Measurements from ENCODE around the gene ZNF598. TPM values are rescaled to one million over a fixed set of nuclear protein-coding genes. Genes with fewer than 3 reads are reported as not detected.

ZNF598 gene
- total and polyA plus RNA-seq, 10 of the 15 experiments (the other 5 are each of a cell fraction or from before 2014, with no cell fraction given), result 0.08 to 74.0 (median 14.4) TPM

DNA sequence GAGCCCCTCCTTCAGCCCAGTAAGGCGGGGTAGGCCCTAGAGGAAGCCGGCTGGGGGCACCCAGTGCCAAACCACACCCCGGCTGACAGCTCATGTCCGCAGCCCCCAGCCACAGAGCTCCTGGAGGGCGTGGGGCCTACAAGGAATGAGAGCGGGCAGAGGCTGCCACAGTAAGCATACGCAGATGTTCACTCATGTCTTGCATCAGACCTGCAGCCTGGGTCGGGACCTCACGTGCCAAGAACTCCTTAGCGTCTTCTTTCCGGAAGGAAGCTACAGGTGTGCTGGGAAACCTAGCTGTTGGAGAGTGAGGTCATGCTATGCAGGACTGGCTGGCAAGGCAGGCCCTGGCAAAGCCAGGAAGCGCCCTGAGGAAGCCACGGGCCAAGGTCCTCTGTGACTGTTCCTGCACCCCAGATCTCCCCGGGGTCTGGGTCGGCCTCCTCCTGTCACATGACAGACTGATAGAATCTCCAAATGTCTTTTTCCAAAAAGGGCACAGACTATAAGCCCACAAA is 1.6 kb downstream of the ZNF598 start:
- ChIA-PET RAD21 (ENCODE audit: unreplicated experiment) (interaction anchor here (1.0 to 1.3 kb wide), 2 partner anchors 17 to 43 kb away, joined by 3 read pairs; partner anchors contain the start of gene RPS2), POLR2A (interaction anchor here (0.6 to 2.2 kb wide), 5 partner anchors 12 to 147 kb away, joined by 3 to 14 read pairs (median 7); partner anchors contain the start of gene TRAF7), CTCF (interaction anchor here (0.7 to 1.4 kb wide), 5 partner anchors 9 to 132 kb away, joined by 3 to 8 read pairs (median 3); no protein-coding TSS in a partner anchor), SMC1A (ENCODE audit: uncharacterized antibody, unreplicated experiment) (interaction anchor here (1.1 to 1.9 kb wide), 3 partner anchors 27 to 147 kb away, joined by 3 to 5 read pairs (median 3); partner anchors contain the start of genes NOXO1, NTHL1, TRAF7 and TSC2)
- ATAC-seq (peak; percentile 6; the same call in 1 of the 3 replicates), FAIRE-seq (no peak), DNase-seq (ENCODE audit: low read depth, low spot score) (no peak)
- H3K27ac ChIP-seq (ENCODE audit: control insufficient read depth, insufficient read depth), result peak overlapping the region; percentile 89
- H3K4me1 ChIP-seq (ENCODE audit: control insufficient read depth, insufficient read depth, low read length), result peaks cover 22% of the 10 kb centered on the region
- H3K4me2 ChIP-seq (ENCODE audit: control insufficient read depth, insufficient read depth), result peak overlapping the region; percentile 98
- no peak overlapping the region for H2AFZ ChIP-seq (ENCODE audit: control insufficient read depth, low read depth, low read length)
- TSS peak; percentile 85 for BruUV-seq (replicated peaks)
- peaks cover 6% of the 10 kb centered on the region for H4K20me1 ChIP-seq (ENCODE audit: control insufficient read depth, insufficient read depth)
- in situ Hi-C loops (cut with MboI), result no loop called here
- 2% methylated on average over 15 of the region's 15 CpGs for WGBS (ENCODE audit: insufficient coverage, insufficient replicate concordance, low lambda C conversion rate, missing lambda C conversion rate)
- peaks cover 67% of the 10 kb centered on the region for H3K79me2 ChIP-seq (ENCODE audit: control insufficient read depth, insufficient read depth, low read length)
- H3K4me3 ChIP-seq, result peak overlapping the region; percentile 100
- H3K36me3 ChIP-seq (ENCODE audit: control insufficient read depth in 2 of 2, insufficient read depth in 2 of 2, low read length in 1 of 2), result peaks cover 0 to 8% of the 10 kb centered on the region in 2 experiments; a peak in 2 of 4 replicates
- no peaks in the 10 kb centered on the region for H3K27me3 ChIP-seq (replicated peaks in 1 of 2; ENCODE audit: control insufficient read depth in 2 of 2, insufficient read depth in 2 of 2, low read length in 1 of 2)
- peak overlapping the region; percentile 92 for H3K9ac ChIP-seq (ENCODE audit: control insufficient read depth, insufficient read depth, low read length)
- no peaks in the 10 kb centered on the region for H3K9me3 ChIP-seq (replicated peaks; ENCODE audit: control insufficient read depth, insufficient read depth, low read length)
- intact Hi-C loops (cut with micrococcal nuclease; ENCODE audit: unreplicated experiment), result loop anchor here (5.0 kb wide), 1 partner anchor 144 kb away; no protein-coding TSS in a partner anchor
- 0 out of 2 replicates have a peak, but pooled peaks have one; percentile 21 for TF ChIP-seq DPF2 (IDR thresholded peaks at IDR 0.05)
- TF ChIP-seq NR2C1 (IDR thresholded peaks at IDR 0.05), result no peak
- peak; percentile 13; the same call in 1 of the 2 replicates for TF ChIP-seq IKZF1 (conservative IDR thresholded peaks at IDR 0.05)
- TF ChIP-seq, protein P1, sequence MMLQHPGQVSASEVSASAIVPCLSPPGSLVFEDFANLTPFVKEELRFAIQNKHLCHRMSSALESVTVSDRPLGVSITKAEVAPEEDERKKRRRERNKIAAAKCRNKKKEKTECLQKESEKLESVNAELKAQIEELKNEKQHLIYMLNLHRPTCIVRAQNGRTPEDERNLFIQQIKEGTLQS (IDR thresholded peaks at IDR 0.05; ENCODE audit: borderline replicate concordance, extremely low read depth, low read depth, low read length), result no peak
- TF ChIP-seq, protein P2, sequence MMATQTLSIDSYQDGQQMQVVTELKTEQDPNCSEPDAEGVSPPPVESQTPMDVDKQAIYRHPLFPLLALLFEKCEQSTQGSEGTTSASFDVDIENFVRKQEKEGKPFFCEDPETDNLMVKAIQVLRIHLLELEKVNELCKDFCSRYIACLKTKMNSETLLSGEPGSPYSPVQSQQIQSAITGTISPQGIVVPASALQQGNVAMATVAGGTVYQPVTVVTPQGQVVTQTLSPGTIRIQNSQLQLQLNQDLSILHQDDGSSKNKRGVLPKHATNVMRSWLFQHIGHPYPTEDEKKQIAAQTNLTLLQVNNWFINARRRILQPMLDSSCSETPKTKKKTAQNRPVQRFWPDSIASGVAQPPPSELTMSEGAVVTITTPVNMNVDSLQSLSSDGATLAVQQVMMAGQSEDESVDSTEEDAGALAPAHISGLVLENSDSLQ (IDR thresholded peaks at IDR 0.05), result 0 out of 2 replicates have a peak, but pooled peaks have one; percentile 6
- TF ChIP-seq POLR2A (IDR thresholded peaks at IDR 0.05; ENCODE audit: low read depth, low read length), result 0 out of 2 replicates have a peak, but pooled peaks have one; percentile 32
- TF ChIP-seq BHLHE40 (IDR thresholded peaks at IDR 0.05; ENCODE audit: borderline replicate concordance in 1 of 2, low read depth in 2 of 2, low read length in 1 of 2), result peak; percentile 77 to 93
- TF ChIP-seq, protein P3, sequence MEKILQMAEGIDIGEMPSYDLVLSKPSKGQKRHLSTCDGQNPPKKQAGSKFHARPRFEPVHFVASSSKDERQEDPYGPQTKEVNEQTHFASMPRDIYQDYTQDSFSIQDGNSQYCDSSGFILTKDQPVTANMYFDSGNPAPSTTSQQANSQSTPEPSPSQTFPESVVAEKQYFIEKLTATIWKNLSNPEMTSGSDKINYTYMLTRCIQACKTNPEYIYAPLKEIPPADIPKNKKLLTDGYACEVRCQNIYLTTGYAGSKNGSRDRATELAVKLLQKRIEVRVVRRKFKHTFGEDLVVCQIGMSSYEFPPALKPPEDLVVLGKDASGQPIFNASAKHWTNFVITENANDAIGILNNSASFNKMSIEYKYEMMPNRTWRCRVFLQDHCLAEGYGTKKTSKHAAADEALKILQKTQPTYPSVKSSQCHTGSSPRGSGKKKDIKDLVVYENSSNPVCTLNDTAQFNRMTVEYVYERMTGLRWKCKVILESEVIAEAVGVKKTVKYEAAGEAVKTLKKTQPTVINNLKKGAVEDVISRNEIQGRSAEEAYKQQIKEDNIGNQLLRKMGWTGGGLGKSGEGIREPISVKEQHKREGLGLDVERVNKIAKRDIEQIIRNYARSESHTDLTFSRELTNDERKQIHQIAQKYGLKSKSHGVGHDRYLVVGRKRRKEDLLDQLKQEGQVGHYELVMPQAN (conservative IDR thresholded peaks at IDR 0.05), result 0 out of 2 replicates have a peak, but pooled peaks have one; percentile 31
- TF ChIP-seq HCFC1 (IDR thresholded peaks at IDR 0.05; ENCODE audit: low read length), result no peak
- TF ChIP-seq NR2F1 (conservative IDR thresholded peaks at IDR 0.05), result peak; percentile 60
- TF ChIP-seq, protein P4, sequence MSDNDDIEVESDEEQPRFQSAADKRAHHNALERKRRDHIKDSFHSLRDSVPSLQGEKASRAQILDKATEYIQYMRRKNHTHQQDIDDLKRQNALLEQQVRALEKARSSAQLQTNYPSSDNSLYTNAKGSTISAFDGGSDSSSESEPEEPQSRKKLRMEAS (IDR thresholded peaks at IDR 0.05; ENCODE audit: low read depth, low read length), result no peak
- TF ChIP-seq RAD51 (IDR thresholded peaks at IDR 0.05), result peak; percentile 61
- 0 out of 4 replicates have a peak, but pooled peaks of 1 of the 2 experiments have one; percentile 17 for TF ChIP-seq IKZF2 (IDR thresholded peaks at IDR 0.05)
